Measurements from ENCODE around the gene NPC1. TPM values are rescaled to one million over a fixed set of nuclear protein-coding genes. Genes with fewer than 3 reads are reported as not detected.

The NPC1 gene
- total RNA-seq, 1 experiment from 2014 or later, result 38.3 TPM

DNA sequence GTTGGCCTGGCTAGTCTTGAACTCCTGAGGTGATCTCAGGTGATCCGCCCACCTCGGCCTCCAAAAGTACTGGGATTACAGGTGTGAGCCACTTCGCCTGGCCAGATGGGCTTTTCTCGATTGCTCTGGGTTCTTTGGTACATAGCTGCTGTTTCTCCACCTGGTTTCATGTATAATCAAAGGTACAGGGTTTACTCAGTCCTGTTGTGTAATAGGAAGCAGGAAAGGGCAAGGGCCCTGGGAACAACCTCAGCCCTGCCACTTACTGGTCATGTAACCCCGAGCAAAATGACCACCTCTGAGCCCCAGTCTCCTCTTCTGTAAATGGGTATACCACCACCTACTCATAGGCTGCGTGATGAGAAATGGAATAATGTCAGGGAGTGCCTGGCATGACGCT lies 49.0 kb downstream of the NPC1 start:
- Mint-ChIP-seq H3K27ac (no peak overlapping the region), H3K36me3 (peaks cover 81% of the 10 kb centered on the region), H3K27me3 (ENCODE audit: low read depth) (no peaks in the 10 kb centered on the region), H3K4me1 (no peaks in the 10 kb centered on the region), H3K4me3 (no peak overlapping the region), H3K9me3 (no peaks in the 10 kb centered on the region)
- POLR2A ChIA-PET, result no interaction called here
- CTCF ChIA-PET, result no interaction called here
- TF ChIP-seq KAT7 (CRISPR knock-in tag; IDR thresholded peaks at IDR 0.05; ENCODE audit: borderline replicate concordance) (no peak), FOXP1 (CRISPR knock-in tag; IDR thresholded peaks at IDR 0.05; ENCODE audit: borderline replicate concordance) (no peak), RORB (CRISPR knock-in tag; IDR thresholded peaks at IDR 0.05) (no peak), FOXJ3 (CRISPR knock-in tag; IDR thresholded peaks at IDR 0.05; ENCODE audit: borderline replicate concordance) (no peak), NFYB (CRISPR knock-in tag; conservative IDR thresholded peaks at IDR 0.05; ENCODE audit: low read depth) (no peak), GTF2I (CRISPR knock-in tag; conservative IDR thresholded peaks at IDR 0.05) (no peak), GABPB1 (CRISPR knock-in tag; IDR thresholded peaks at IDR 0.05) (no peak), ZNF232 (CRISPR knock-in tag; IDR thresholded peaks at IDR 0.05) (no peak)
- TF ChIP-seq, protein P1, sequence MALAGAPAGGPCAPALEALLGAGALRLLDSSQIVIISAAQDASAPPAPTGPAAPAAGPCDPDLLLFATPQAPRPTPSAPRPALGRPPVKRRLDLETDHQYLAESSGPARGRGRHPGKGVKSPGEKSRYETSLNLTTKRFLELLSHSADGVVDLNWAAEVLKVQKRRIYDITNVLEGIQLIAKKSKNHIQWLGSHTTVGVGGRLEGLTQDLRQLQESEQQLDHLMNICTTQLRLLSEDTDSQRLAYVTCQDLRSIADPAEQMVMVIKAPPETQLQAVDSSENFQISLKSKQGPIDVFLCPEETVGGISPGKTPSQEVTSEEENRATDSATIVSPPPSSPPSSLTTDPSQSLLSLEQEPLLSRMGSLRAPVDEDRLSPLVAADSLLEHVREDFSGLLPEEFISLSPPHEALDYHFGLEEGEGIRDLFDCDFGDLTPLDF (CRISPR knock-in tag; IDR thresholded peaks at IDR 0.05), result no peak
- TF ChIP-seq, protein P2, sequence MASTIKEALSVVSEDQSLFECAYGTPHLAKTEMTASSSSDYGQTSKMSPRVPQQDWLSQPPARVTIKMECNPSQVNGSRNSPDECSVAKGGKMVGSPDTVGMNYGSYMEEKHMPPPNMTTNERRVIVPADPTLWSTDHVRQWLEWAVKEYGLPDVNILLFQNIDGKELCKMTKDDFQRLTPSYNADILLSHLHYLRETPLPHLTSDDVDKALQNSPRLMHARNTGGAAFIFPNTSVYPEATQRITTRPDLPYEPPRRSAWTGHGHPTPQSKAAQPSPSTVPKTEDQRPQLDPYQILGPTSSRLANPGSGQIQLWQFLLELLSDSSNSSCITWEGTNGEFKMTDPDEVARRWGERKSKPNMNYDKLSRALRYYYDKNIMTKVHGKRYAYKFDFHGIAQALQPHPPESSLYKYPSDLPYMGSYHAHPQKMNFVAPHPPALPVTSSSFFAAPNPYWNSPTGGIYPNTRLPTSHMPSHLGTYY (CRISPR knock-in tag; IDR thresholded peaks at IDR 0.05), result no peak
- DNase-seq (ENCODE audit: low spot score) (no peak), ATAC-seq (no peak)

DNA sequence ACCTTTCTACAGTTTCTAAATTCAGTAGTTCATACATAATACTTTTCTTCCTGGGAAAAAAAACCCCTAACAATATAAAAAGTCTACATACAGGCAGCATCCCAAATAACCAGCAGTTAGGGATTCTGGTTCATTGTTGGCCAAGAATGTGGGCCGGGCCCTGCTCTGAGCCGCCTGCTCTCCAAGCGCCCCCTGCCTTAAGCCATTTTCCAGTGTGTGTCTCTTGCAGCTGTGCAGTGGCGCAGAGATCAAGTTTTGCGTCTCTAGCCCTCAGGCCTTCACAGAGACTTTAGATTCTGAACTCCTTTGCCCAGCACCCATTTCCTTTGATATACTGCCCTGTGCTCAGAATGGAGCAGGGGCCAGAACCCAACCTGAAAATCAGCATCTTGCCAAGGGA lies 50.1 kb downstream of the NPC1 start:
- ChIA-PET CTCF (no interaction called here), POLR2A (no interaction called here)
- Mint-ChIP-seq H3K27me3 (ENCODE audit: low read depth) (no peaks in the 10 kb centered on the region), H3K27ac (no peak overlapping the region), H3K4me3 (no peak overlapping the region), H3K4me1 (no peaks in the 10 kb centered on the region), H3K36me3 (peaks cover 84% of the 10 kb centered on the region), H3K9me3 (no peaks in the 10 kb centered on the region)
- TF ChIP-seq ATF1 (CRISPR knock-in tag; IDR thresholded peaks at IDR 0.05), result no peak
- TF ChIP-seq, protein P3, sequence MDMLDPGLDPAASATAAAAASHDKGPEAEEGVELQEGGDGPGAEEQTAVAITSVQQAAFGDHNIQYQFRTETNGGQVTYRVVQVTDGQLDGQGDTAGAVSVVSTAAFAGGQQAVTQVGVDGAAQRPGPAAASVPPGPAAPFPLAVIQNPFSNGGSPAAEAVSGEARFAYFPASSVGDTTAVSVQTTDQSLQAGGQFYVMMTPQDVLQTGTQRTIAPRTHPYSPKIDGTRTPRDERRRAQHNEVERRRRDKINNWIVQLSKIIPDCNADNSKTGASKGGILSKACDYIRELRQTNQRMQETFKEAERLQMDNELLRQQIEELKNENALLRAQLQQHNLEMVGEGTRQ (CRISPR knock-in tag; IDR thresholded peaks at IDR 0.05), result no peak
- DNase-seq (ENCODE audit: low spot score) (no peak), ATAC-seq (no peak)

DNA sequence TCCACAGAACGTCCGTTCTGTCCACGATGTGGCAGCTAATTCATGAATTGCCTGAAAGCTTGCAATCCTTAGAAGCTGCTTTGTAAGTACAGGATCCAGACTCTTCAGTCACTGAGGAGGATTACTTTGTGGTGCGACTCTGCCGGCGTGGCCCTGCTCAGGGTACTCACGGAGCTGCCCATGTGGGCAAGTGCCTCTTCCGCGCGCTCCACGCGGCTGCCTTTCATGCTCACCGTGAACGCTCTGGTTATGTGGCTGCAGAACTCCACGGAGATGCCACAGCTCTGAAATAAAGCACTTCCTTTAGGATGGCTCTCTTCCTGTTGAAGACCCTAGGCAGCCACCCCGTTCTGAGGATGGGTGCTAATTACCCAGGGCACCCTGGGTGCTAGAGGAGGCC lies 52.0 kb downstream of the NPC1 start:
- no peaks in the 10 kb centered on the region for H3K9me3 Mint-ChIP-seq
- ChIA-PET CTCF (no interaction called here), POLR2A (no interaction called here)
- DNase-seq (ENCODE audit: low spot score) (no peak), ATAC-seq (no peak)
- peaks cover 83% of the 10 kb centered on the region for H3K36me3 Mint-ChIP-seq
- no peaks in the 10 kb centered on the region for H3K4me1 Mint-ChIP-seq
- no peak for TF ChIP-seq NR3C1 (CRISPR knock-in tag; conservative IDR thresholded peaks at IDR 0.05; ENCODE audit: low read depth)
- TF ChIP-seq MXD4 (CRISPR knock-in tag; IDR thresholded peaks at IDR 0.05; ENCODE audit: borderline replicate concordance), result no peak
- TF ChIP-seq, protein P3 (CRISPR knock-in tag; IDR thresholded peaks at IDR 0.05), result no peak
- H3K4me3 Mint-ChIP-seq, result no peak overlapping the region
- no peaks in the 10 kb centered on the region for H3K27me3 Mint-ChIP-seq (ENCODE audit: low read depth)
- H3K27ac Mint-ChIP-seq, result no peak overlapping the region

DNA sequence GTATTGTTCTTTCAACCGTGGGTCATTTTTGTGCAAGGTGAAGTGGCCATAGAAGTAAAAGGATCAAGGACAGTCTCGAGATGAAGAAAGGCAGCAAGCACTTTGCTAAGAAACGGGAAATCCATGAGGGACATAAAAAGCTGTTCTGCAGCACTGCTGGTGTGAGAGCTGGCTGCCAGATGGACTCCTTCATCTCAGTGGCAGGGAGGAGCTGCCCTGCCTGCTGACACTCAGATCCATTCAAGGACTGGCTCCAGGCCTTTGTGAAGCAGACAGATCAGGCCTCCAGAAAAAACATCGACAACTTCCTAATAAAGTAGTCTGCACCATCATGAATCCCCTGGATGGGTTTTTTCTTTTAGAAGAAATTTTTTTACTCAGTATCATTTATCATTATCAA lies 53.5 kb downstream of the NPC1 start:
- POLR2A ChIA-PET, result interaction anchor here (0.7 kb wide), 1 partner anchor 70 kb away, joined by 8 read pairs; no protein-coding TSS in a partner anchor
- CTCF ChIA-PET, result no interaction called here
- H3K36me3 Mint-ChIP-seq, result peaks cover 77% of the 10 kb centered on the region
- H3K4me3 Mint-ChIP-seq, result no peak overlapping the region
- H3K27ac Mint-ChIP-seq, result no peak overlapping the region
- no peaks in the 10 kb centered on the region for H3K4me1 Mint-ChIP-seq
- H3K27me3 Mint-ChIP-seq (ENCODE audit: low read depth), result no peaks in the 10 kb centered on the region
- no peaks in the 10 kb centered on the region for H3K9me3 Mint-ChIP-seq
- ATAC-seq (no peak), DNase-seq (ENCODE audit: low spot score) (no peak)
- TF ChIP-seq, protein P4, sequence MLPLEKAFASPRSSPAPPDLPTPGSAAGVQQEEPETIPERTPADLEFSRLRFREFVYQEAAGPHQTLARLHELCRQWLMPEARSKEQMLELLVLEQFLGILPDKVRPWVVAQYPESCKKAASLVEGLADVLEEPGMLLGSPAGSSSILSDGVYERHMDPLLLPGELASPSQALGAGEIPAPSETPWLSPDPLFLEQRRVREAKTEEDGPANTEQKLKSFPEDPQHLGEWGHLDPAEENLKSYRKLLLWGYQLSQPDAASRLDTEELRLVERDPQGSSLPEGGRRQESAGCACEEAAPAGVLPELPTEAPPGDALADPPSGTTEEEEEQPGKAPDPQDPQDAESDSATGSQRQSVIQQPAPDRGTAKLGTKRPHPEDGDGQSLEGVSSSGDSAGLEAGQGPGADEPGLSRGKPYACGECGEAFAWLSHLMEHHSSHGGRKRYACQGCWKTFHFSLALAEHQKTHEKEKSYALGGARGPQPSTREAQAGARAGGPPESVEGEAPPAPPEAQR (CRISPR knock-in tag; IDR thresholded peaks at IDR 0.05), result no peak
- no peak for TF ChIP-seq ZNF671 (CRISPR knock-in tag; IDR thresholded peaks at IDR 0.05)
- TF ChIP-seq, protein P1 (CRISPR knock-in tag; IDR thresholded peaks at IDR 0.05), result no peak
- TF ChIP-seq ZNF317 (CRISPR knock-in tag; IDR thresholded peaks at IDR 0.05; ENCODE audit: borderline replicate concordance, low read depth), result no peak
- TF ChIP-seq, protein P5, sequence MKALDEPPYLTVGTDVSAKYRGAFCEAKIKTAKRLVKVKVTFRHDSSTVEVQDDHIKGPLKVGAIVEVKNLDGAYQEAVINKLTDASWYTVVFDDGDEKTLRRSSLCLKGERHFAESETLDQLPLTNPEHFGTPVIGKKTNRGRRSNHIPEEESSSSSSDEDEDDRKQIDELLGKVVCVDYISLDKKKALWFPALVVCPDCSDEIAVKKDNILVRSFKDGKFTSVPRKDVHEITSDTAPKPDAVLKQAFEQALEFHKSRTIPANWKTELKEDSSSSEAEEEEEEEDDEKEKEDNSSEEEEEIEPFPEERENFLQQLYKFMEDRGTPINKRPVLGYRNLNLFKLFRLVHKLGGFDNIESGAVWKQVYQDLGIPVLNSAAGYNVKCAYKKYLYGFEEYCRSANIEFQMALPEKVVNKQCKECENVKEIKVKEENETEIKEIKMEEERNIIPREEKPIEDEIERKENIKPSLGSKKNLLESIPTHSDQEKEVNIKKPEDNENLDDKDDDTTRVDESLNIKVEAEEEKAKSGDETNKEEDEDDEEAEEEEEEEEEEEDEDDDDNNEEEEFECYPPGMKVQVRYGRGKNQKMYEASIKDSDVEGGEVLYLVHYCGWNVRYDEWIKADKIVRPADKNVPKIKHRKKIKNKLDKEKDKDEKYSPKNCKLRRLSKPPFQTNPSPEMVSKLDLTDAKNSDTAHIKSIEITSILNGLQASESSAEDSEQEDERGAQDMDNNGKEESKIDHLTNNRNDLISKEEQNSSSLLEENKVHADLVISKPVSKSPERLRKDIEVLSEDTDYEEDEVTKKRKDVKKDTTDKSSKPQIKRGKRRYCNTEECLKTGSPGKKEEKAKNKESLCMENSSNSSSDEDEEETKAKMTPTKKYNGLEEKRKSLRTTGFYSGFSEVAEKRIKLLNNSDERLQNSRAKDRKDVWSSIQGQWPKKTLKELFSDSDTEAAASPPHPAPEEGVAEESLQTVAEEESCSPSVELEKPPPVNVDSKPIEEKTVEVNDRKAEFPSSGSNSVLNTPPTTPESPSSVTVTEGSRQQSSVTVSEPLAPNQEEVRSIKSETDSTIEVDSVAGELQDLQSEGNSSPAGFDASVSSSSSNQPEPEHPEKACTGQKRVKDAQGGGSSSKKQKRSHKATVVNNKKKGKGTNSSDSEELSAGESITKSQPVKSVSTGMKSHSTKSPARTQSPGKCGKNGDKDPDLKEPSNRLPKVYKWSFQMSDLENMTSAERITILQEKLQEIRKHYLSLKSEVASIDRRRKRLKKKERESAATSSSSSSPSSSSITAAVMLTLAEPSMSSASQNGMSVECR (CRISPR knock-in tag; IDR thresholded peaks at IDR 0.05; ENCODE audit: borderline replicate concordance), result no peak
- TF ChIP-seq ZNF263 (CRISPR knock-in tag; IDR thresholded peaks at IDR 0.05; ENCODE audit: low read depth), result no peak
